Iris pigment epithelial cell (primary cell): ENCODE data around the gene CRPPA.

Experiments
- DNase-seq: peaks from one replicate; pipeline ENCODE4 v3.0.0-alpha.2; 2011; ENCODE audit warnings: low read depth

Gene CRPPA

GRCh38 chr7:16423761-16424160 lies 2.4 kb upstream of the CRPPA start:
- no peak for DNase-seq

GRCh38 chr7:16422917-16423316 lies 1.6 kb upstream of the CRPPA start:
- DNase-seq = no peak

- peak; percentile 60 for DNase-seq
These were observed 731 bp upstream of the CRPPA start for GRCh38 chr7:16422103-16422435.

GRCh38 chr7:16420649-16421332 lies 547 bp downstream of the CRPPA start:
- DNase-seq = peak; percentile 89

- no peak for DNase-seq
These were observed 1.0 kb downstream of the CRPPA start for GRCh38 chr7:16420329-16420648.

GRCh38 chr7:16419859-16420258 lies 1.5 kb downstream of the CRPPA start:
- DNase-seq = no peak

- DNase-seq = no peak
These were observed 2.2 kb downstream of the CRPPA start for GRCh38 chr7:16419126-16419525.

GRCh38 chr7:16417906-16418305 lies 3.4 kb downstream of the CRPPA start:
- DNase-seq = peak; percentile 34

- peak; percentile 79 for DNase-seq
These were observed 4.8 kb downstream of the CRPPA start for GRCh38 chr7:16416289-16417282.

- no peak for DNase-seq
These were observed 8.8 kb downstream of the CRPPA start for GRCh38 chr7:16412274-16413254.

- peak; percentile 65 for DNase-seq
These were observed 9.9 kb downstream of the CRPPA start for GRCh38 chr7:16411391-16411790.

- peak; percentile 34 for DNase-seq
These were observed 11.6 kb downstream of the CRPPA start for GRCh38 chr7:16409777-16410176.

- DNase-seq = no peak
These were observed 16.7 kb downstream of the CRPPA start for GRCh38 chr7:16404636-16405035.

- DNase-seq = no peak
These were observed 17.9 kb downstream of the CRPPA start for GRCh38 chr7:16403475-16403874.

GRCh38 chr7:16402940-16403339 lies 18.4 kb downstream of the CRPPA start:
- DNase-seq = no peak

- no peak for DNase-seq
These were observed 19.2 kb downstream of the CRPPA start for GRCh38 chr7:16402091-16402490.

- DNase-seq = no peak
These were observed 20.5 kb downstream of the CRPPA start for GRCh38 chr7:16400893-16401275.

GRCh38 chr7:16399916-16400892 lies 21.1 kb downstream of the CRPPA start:
- no peak for DNase-seq

GRCh38 chr7:16399265-16399831 lies 22.0 kb downstream of the CRPPA start:
- DNase-seq = no peak

GRCh38 chr7:16398146-16399017 lies 23.0 kb downstream of the CRPPA start:
- DNase-seq = no peak
